Lower lobe of right lung (tissue), 2 donors: ENCODE results near the gene RELN. TPM values are rescaled to one million over a fixed set of nuclear protein-coding genes. Genes with fewer than 3 reads are reported as not detected.

ENCODE experiments used
- ATAC-seq, 2 donors: fragments of 200-7000 bp; cut with Tn5 transposase; one replicate each; pipeline ENCODE4 v1.9.1; 2020 to 2022; ENCODE audit warnings: mild to moderate bottlenecking in 2 of 2, moderate library complexity in 2 of 2
- DNase-seq: peaks from one replicate; pipeline ENCODE4 v3.0.0-alpha.2; 2020
- H3K27ac ChIP-seq: fragments of 200-600 bp; one replicate; pipeline ENCODE4 v1.8.0; 2022
- H3K27me3 ChIP-seq: fragments of 200-600 bp; one replicate; pipeline ENCODE4 v1.8.0; 2022; ENCODE audit warnings: low read depth
- H3K36me3 ChIP-seq: fragments of 200-600 bp; one replicate; pipeline ENCODE4 v1.8.0; 2022; ENCODE audit warnings: mild to moderate bottlenecking
- H3K4me1 ChIP-seq: fragments of 200-600 bp; one replicate; pipeline ENCODE4 v1.8.0; 2022
- H3K4me3 ChIP-seq: fragments of 200-600 bp; one replicate; pipeline ENCODE4 v1.8.0; 2022; ENCODE audit warnings: mild to moderate bottlenecking
- H3K9me3 ChIP-seq: fragments of 200-600 bp; one replicate; pipeline ENCODE4 v1.8.0; 2022
- CTCF ChIP-seq: fragments of 200-600 bp; IDR thresholded peaks from one replicate; pipeline ENCODE4 v1.8.0; 2022; ENCODE audit warnings: antibody characterized with exemption, mild to moderate bottlenecking
- intact Hi-C: fragments of 100-400 bp; cut with DNase I; formaldehyde crosslinking; loops from one replicate; pipeline ENCODE4 v1.11.0; 2022
- total RNA-seq: library from RNA; stranded (reverse); fragmentation: NEBNext Ultra II Directional; extraction: Animal tissue kit (Norgen Biotek cat#: 25700); gene quantifications from one replicate; pipeline ENCODE4 v1.2.1, GENCODE V29; 2021
- donor health status: DM: no; HTN: yes; CAD: no; lungs with severe emphysema.

The RELN gene
- total RNA-seq, 1 donor from 2014 or later, result 3.7 TPM

- Histone ChIP-seq H3K4me1 (no peaks in the 10 kb centered on the region), H3K27me3 (no peaks in the 10 kb centered on the region), H3K9me3 (no peaks in the 10 kb centered on the region), H3K4me3 (no peak overlapping the region), H3K27ac (no peak overlapping the region), H3K36me3 (no peaks in the 10 kb centered on the region)
- intact Hi-C loops, result no loop called here
- no peak for TF ChIP-seq CTCF
- ATAC-seq, result no peak
- DNase-seq, result no peak
These were observed 23.4 kb upstream of the RELN start for GRCh38 chr7:104012835-104013234.

GRCh38 chr7:104011829-104012228 lies 22.4 kb upstream of the RELN start:
- H3K9me3 ChIP-seq, result no peaks in the 10 kb centered on the region
- intact Hi-C loops, result no loop called here

GRCh38 chr7:104010052-104010909 lies 20.8 kb upstream of the RELN start:
- DNase-seq (no peak), ATAC-seq (no peak)
- TF ChIP-seq CTCF, result no peak
- no peak overlapping the region for H3K27ac ChIP-seq
- H3K27me3 ChIP-seq, result no peaks in the 10 kb centered on the region
- intact Hi-C loops, result no loop called here
- no peak overlapping the region for H3K4me3 ChIP-seq
- no peaks in the 10 kb centered on the region for H3K36me3 ChIP-seq
- no peaks in the 10 kb centered on the region for H3K4me1 ChIP-seq
- H3K9me3 ChIP-seq, result no peaks in the 10 kb centered on the region

More at GRCh38 chr7:104011829-104012228, 22.4 kb upstream of the RELN start:
- TF ChIP-seq CTCF, result no peak
- no peaks in the 10 kb centered on the region for H3K27me3 ChIP-seq
- no peaks in the 10 kb centered on the region for H3K4me1 ChIP-seq
- no peak overlapping the region for H3K4me3 ChIP-seq
- DNase-seq (no peak), ATAC-seq (no peak)
- H3K27ac ChIP-seq, result no peak overlapping the region
- H3K36me3 ChIP-seq, result no peaks in the 10 kb centered on the region

GRCh38 chr7:104008107-104008506 lies 18.6 kb upstream of the RELN start:
- Histone ChIP-seq H3K4me1 (no peaks in the 10 kb centered on the region), H3K27me3 (no peaks in the 10 kb centered on the region), H3K36me3 (no peaks in the 10 kb centered on the region), H3K4me3 (no peak overlapping the region), H3K27ac (no peak overlapping the region), H3K9me3 (no peaks in the 10 kb centered on the region)
- ATAC-seq (no peak), DNase-seq (no peak)
- no peak for TF ChIP-seq CTCF
- intact Hi-C loops, result no loop called here

- no peaks in the 10 kb centered on the region for H3K36me3 ChIP-seq
- no peak overlapping the region for H3K4me3 ChIP-seq
- TF ChIP-seq CTCF, result no peak
- H3K9me3 ChIP-seq, result no peaks in the 10 kb centered on the region
- H3K27me3 ChIP-seq, result no peaks in the 10 kb centered on the region
- intact Hi-C loops, result no loop called here
- H3K4me1 ChIP-seq, result no peaks in the 10 kb centered on the region
- ATAC-seq (no peak), DNase-seq (no peak)
- H3K27ac ChIP-seq, result no peak overlapping the region
These were observed 18.2 kb upstream of the RELN start for GRCh38 chr7:104007614-104008013.
